Measurements from ENCODE around the gene RBM33.
A peak's percentile ranks its signal among the peaks of the same experiment; 100 is the strongest.
"Not testable (repeated sequence)": the region's sequence is repeated elsewhere in the genome, so short reads cannot be mapped to it uniquely, and the experiment has no call there.

RBM33 gene

GRCh38 chr7:155809332-155809946, 165.0 kb downstream of the RBM33 start:
- no peak for DNase-seq (ENCODE audit: low read depth in 2 of 2)

- DNase-seq (ENCODE audit: low read depth in 2 of 2), result no peak
Observed at GRCh38 chr7:155809947-155810769, 165.7 kb downstream of the RBM33 start.

GRCh38 chr7:155810770-155811559, 166.5 kb downstream of the RBM33 start:
- no peak for DNase-seq (ENCODE audit: low read depth in 2 of 2)

- DNase-seq (ENCODE audit: low read depth in 2 of 2), result no peak
Observed at GRCh38 chr7:155811560-155811894, 167.1 kb downstream of the RBM33 start.

- DNase-seq (ENCODE audit: low read depth in 2 of 2), result no peak
Observed at GRCh38 chr7:155811895-155812761, 167.7 kb downstream of the RBM33 start, which contains the start of gene SHH. SHH (minus strand) TSS chr7:155812463; CDS start chr7:155812122, 341 bp downstream.

- no peak for DNase-seq (ENCODE audit: low read depth in 2 of 2)
Observed at GRCh38 chr7:155813125-155813524, 168.7 kb downstream of the RBM33 start.

- no peak for DNase-seq (ENCODE audit: low read depth in 2 of 2)
Observed at GRCh38 chr7:155813546-155814315, 169.3 kb downstream of the RBM33 start.

GRCh38 chr7:155814316-155815276, 170.1 kb downstream of the RBM33 start:
- DNase-seq (ENCODE audit: low read depth in 2 of 2), result no peak

GRCh38 chr7:155815332-155816191, 171.1 kb downstream of the RBM33 start:
- DNase-seq (ENCODE audit: low read depth in 2 of 2), result peak; percentile 57 to 62

GRCh38 chr7:155816192-155816508, 171.7 kb downstream of the RBM33 start:
- DNase-seq (ENCODE audit: low read depth in 2 of 2), result no peak

- DNase-seq (ENCODE audit: low read depth in 2 of 2), result no peak
Observed at GRCh38 chr7:155816996-155817395, 172.5 kb downstream of the RBM33 start.

GRCh38 chr7:155817515-155817914, 173.1 kb downstream of the RBM33 start:
- not testable (repeated sequence) for DNase-seq (ENCODE audit: low read depth in 2 of 2)

- no peak for DNase-seq (ENCODE audit: low read depth in 2 of 2)
Observed at GRCh38 chr7:155818154-155818819, 173.8 kb downstream of the RBM33 start.

- no peak for DNase-seq (ENCODE audit: low read depth in 2 of 2)
Observed at GRCh38 chr7:155818820-155819168, 174.3 kb downstream of the RBM33 start.

GRCh38 chr7:155819186-155819585, 174.7 kb downstream of the RBM33 start:
- no peak for DNase-seq (ENCODE audit: low read depth in 2 of 2)

- DNase-seq (ENCODE audit: low read depth in 2 of 2), result no peak
Observed at GRCh38 chr7:155820246-155820645, 175.8 kb downstream of the RBM33 start.

- no peak for DNase-seq (ENCODE audit: low read depth in 2 of 2)
Observed at GRCh38 chr7:155820788-155821187, 176.3 kb downstream of the RBM33 start.

GRCh38 chr7:155821851-155822250, 177.4 kb downstream of the RBM33 start:
- no peak for DNase-seq (ENCODE audit: low read depth in 2 of 2)

Data from stimulated activated CD8-positive, alpha-beta memory T cell treated with anti-CD3 and anti-CD28 coated beads, Interleukin-15, amount 100 ng/mL, for 48 hours (primary cell).